Esophagus muscularis mucosa (tissue), 4 donors: ENCODE results near the gene SRR.

Source experiments
- EP300 ChIP-seq: sonication (generic); formaldehyde crosslinking; IDR thresholded peaks from one replicate; pipeline ENCODE4 v1.6.1; 2017; ENCODE audit warnings: antibody characterized with exemption
- POLR2A ChIP-seq: fragments of 450-650 bp; IDR thresholded peaks from one replicate; pipeline ENCODE4 v1.6.1; 2017; ENCODE audit warnings: antibody characterized with exemption, moderate library complexity, mild to moderate bottlenecking, low read depth
- POLR2AphosphoS5 ChIP-seq, 2 donors: sonication (generic); formaldehyde crosslinking; IDR thresholded peaks; one replicate each; pipeline ENCODE4 v1.6.1; 2017; ENCODE audit warnings: antibody characterized with exemption in 2 of 2
- TF ChIP-seq, protein P1 (sequence below), 3 experiments: fragments of 200-600 bp in 2 of 3; fragments of 450-650 bp in 1 of 3; sonication (generic) in 2 of 3; IDR thresholded peaks; one replicate each; pipeline ENCODE4 v1.5.1; 2017 to 2019; ENCODE audit warnings: antibody characterized with exemption in 3 of 3, mild to moderate bottlenecking in 2 of 3, moderate library complexity in 1 of 3

- TF ChIP-seq, protein P1, sequence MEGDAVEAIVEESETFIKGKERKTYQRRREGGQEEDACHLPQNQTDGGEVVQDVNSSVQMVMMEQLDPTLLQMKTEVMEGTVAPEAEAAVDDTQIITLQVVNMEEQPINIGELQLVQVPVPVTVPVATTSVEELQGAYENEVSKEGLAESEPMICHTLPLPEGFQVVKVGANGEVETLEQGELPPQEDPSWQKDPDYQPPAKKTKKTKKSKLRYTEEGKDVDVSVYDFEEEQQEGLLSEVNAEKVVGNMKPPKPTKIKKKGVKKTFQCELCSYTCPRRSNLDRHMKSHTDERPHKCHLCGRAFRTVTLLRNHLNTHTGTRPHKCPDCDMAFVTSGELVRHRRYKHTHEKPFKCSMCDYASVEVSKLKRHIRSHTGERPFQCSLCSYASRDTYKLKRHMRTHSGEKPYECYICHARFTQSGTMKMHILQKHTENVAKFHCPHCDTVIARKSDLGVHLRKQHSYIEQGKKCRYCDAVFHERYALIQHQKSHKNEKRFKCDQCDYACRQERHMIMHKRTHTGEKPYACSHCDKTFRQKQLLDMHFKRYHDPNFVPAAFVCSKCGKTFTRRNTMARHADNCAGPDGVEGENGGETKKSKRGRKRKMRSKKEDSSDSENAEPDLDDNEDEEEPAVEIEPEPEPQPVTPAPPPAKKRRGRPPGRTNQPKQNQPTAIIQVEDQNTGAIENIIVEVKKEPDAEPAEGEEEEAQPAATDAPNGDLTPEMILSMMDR (IDR thresholded peaks at IDR 0.05) = no peak
- TF ChIP-seq POLR2AphosphoS5 (IDR thresholded peaks at IDR 0.05) = no peak
- no peak for TF ChIP-seq POLR2A
- no peak for TF ChIP-seq EP300
Observed at GRCh38 chr17:2299756-2300155, 4.0 kb upstream of the SRR start.
